ENCODE data around the gene B4GALNT4. TPM values are rescaled to one million over a fixed set of nuclear protein-coding genes. Genes with fewer than 3 reads are reported as not detected.
A peak's percentile ranks its signal among the peaks of the same experiment; 100 is the strongest.
"Not testable (repeated sequence)": the region's sequence is repeated elsewhere in the genome, so short reads cannot be mapped to it uniquely, and the experiment has no call there.

The B4GALNT4 gene, protein sequence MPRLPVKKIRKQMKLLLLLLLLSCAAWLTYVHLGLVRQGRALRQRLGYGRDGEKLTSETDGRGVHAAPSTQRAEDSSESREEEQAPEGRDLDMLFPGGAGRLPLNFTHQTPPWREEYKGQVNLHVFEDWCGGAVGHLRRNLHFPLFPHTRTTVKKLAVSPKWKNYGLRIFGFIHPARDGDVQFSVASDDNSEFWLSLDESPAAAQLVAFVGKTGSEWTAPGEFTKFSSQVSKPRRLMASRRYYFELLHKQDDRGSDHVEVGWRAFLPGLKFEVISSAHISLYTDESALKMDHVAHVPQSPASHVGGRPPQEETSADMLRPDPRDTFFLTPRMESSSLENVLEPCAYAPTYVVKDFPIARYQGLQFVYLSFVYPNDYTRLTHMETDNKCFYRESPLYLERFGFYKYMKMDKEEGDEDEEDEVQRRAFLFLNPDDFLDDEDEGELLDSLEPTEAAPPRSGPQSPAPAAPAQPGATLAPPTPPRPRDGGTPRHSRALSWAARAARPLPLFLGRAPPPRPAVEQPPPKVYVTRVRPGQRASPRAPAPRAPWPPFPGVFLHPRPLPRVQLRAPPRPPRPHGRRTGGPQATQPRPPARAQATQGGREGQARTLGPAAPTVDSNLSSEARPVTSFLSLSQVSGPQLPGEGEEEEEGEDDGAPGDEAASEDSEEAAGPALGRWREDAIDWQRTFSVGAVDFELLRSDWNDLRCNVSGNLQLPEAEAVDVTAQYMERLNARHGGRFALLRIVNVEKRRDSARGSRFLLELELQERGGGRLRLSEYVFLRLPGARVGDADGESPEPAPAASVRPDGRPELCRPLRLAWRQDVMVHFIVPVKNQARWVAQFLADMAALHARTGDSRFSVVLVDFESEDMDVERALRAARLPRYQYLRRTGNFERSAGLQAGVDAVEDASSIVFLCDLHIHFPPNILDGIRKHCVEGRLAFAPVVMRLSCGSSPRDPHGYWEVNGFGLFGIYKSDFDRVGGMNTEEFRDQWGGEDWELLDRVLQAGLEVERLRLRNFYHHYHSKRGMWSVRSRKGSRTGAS
- total RNA-seq (2014; rRNA removed; shearing (Covaris generic)) = 56.0 and 62.6 TPM in 2 replicates

DNA sequence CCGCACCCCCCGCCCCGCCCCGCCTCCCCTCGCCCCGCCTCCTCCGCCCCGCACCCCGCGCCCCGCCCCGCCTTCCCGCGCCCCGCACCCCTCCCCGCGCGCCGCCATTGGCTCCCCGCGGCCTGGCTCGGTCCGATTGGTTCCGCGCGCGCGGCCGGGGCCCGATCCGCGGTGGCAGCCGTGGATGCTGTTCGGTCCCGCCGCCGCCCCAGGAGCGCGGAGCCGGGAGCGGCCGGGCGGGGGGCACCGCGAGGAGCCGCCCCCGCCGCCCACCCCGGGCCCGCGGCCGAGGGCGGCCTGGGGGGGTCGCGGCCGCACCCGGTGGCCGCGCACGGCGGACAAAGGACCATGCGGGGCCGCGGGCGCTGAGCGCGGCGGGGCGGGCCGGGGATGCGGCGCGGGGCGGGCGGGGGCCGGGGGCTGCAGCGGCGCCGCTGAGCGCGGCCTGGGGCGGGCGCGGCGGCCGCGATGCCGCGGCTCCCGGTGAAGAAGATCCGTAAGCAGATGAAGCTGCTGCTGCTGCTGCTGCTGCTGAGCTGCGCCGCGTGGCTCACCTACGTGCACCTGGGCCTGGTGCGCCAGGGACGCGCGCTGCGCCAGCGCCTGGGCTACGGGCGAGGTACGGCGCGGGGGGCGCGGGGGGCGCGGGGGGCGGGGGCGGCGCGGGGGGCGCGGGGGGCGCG lies at the start of gene B4GALNT4:
TSS of gene B4GALNT4 (plus strand) at position 164 of the 683 bp plus-strand sequence. CDS start at position 469, 305 bp downstream.
- Histone ChIP-seq H3K4me3 (ENCODE audit: insufficient read depth, low read depth, low read length) (peak within 1 kb of the TSS; percentile 57), H3K27me3 (ENCODE audit: control insufficient read depth, insufficient read depth, low read length) (no peaks in the 10 kb centered on the region; the same call in 1 of the 2 replicates), H3K36me3 (replicated peaks; ENCODE audit: control insufficient read depth, insufficient read depth, low read length) (peaks cover 2% of the 10 kb centered on the region)
- DNase-seq = peak; percentile 96

- peak overlapping the region; percentile 61 for H3K4me3 ChIP-seq (ENCODE audit: insufficient read depth, low read depth, low read length)
- not testable (repeated sequence) for H3K27me3 ChIP-seq (ENCODE audit: control insufficient read depth, insufficient read depth, low read length); H3K36me3 ChIP-seq (replicated peaks; ENCODE audit: control insufficient read depth, insufficient read depth, low read length); DNase-seq
These were observed 49.4 kb upstream of the B4GALNT4 start for GRCh38 chr11:319888-320273.

DNA sequence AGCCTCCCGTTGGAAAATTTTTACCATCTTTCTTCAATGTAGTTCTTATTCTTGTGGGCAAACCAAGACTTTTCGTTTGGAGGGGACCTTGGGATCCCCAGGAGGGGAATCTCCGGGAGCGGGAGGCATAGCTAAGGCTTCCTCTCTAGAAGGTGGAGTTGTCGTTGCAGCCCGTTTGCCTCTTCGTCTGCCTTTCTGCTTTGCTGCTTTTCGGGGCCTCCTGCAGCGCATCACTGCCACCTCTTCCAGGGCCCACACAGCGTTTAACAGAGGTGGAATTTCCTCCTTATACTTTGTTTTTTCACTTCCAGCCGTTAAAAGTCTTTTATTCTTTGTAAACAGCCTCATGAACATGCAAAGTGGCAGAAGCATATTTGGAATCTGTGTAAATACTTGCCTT lies 45.1 kb upstream of the B4GALNT4 start:
- no peak overlapping the region for H3K4me3 ChIP-seq (ENCODE audit: insufficient read depth, low read depth, low read length)
- no peaks in the 10 kb centered on the region for H3K27me3 ChIP-seq (ENCODE audit: control insufficient read depth, insufficient read depth, low read length)
- H3K36me3 ChIP-seq (replicated peaks; ENCODE audit: control insufficient read depth, insufficient read depth, low read length) = no peaks in the 10 kb centered on the region; the same call in 1 of the 2 replicates
- DNase-seq = peak; percentile 51

DNA sequence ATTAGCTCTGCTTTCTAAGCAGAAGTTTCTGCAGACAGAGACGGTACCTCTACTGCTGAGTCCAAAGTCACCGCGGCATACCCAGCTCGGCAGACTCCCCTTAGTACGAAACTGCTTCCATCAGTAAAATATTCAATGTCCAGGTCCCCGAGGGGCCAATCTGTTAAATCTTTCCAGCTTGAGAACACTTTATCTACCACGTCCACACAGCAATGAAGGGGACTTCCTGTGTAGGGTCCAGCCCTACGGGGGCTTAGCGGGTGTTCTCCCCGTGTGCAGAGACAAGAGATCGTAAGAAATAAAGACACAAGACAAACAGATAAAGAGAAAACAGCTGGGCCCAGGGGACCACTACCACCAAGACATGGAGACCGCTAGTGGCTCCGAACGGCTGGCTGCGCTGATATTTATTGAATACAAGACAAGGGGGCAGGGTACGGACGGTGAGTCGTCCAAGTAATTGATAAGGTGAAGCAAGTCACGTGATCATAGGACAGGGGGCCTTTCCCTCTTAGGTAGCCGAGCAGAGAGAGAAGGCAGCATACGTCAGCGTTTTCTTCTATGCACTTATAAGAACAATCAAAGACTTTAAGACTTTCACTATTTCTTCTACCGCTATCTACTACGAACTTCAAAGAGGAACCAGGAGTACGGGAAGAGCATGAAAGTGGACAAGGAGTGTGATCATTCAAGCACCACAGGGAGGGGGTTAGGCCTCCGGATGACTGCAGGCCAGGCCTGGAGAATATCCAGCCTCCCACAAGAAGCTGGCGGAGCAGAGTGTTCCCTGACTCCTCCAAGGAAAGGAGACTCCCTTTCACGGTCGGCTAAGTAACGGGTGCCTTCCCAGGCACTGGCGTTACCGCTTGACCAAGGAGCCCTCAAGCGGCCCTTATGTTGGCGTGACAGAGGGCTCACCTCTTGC lies 44.4 kb upstream of the B4GALNT4 start:
- not testable (repeated sequence) for H3K36me3 ChIP-seq (replicated peaks; ENCODE audit: control insufficient read depth, insufficient read depth, low read length); H3K27me3 ChIP-seq (ENCODE audit: control insufficient read depth, insufficient read depth, low read length); DNase-seq; H3K4me3 ChIP-seq (ENCODE audit: insufficient read depth, low read depth, low read length)

DNA sequence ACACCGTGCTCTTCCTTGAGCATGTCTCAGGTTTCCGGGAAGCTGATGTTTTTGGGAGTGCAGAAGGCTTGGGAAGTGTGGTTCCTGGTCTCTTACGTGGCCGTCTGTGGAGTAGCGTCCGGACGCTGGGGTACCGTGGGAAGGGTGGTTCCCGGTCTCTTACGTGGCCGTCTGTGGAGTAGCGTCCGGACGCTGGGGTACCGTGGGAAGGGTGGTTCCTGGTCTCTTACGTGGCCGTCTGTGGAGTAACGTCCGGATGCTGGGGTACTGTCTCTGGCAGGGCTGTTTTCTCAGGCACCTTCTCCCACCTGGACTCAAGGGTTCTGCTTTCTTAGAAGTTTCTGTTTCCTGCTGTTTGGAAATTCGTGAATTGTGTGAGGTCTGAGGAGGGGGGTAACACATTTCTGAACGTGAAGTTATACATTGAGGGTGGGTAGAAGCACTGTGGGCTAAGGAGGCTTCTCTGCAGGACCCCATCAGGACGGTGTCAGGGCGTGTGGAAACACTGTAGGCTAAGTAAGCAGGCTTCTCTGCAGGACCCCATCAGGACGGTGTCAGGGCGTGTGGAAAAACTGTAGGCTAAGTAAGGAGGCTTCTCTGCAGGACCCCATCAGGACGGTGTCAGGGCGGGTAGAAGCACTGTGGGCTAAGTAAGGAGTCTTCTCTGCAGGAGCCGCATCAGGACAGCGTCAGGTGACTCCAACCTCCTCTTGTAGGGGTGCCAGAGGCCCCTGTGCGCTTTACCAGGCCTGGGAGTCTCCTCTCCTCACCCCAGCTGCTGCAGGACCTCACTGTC lies 43.3 kb upstream of the B4GALNT4 start:
- no peak for DNase-seq
- no peaks in the 10 kb centered on the region for H3K36me3 ChIP-seq (replicated peaks; ENCODE audit: control insufficient read depth, insufficient read depth, low read length)
- no peaks in the 10 kb centered on the region for H3K27me3 ChIP-seq (ENCODE audit: control insufficient read depth, insufficient read depth, low read length)
- no peak overlapping the region for H3K4me3 ChIP-seq (ENCODE audit: insufficient read depth, low read depth, low read length)

- H3K36me3 ChIP-seq (replicated peaks; ENCODE audit: control insufficient read depth, insufficient read depth, low read length) = no peaks in the 10 kb centered on the region
- no peaks in the 10 kb centered on the region for H3K27me3 ChIP-seq (ENCODE audit: control insufficient read depth, insufficient read depth, low read length)
- no peak overlapping the region for H3K4me3 ChIP-seq (ENCODE audit: insufficient read depth, low read depth, low read length)
- no peak for DNase-seq
These were observed 42.8 kb upstream of the B4GALNT4 start for GRCh38 chr11:326592-326841.

- peak; percentile 35 for DNase-seq
- no peaks in the 10 kb centered on the region for H3K36me3 ChIP-seq (replicated peaks; ENCODE audit: control insufficient read depth, insufficient read depth, low read length)
- no peaks in the 10 kb centered on the region for H3K27me3 ChIP-seq (ENCODE audit: control insufficient read depth, insufficient read depth, low read length)
- no peak overlapping the region for H3K4me3 ChIP-seq (ENCODE audit: insufficient read depth, low read depth, low read length)
These were observed 42.3 kb upstream of the B4GALNT4 start for GRCh38 chr11:326842-327580.

- H3K27me3 ChIP-seq (ENCODE audit: control insufficient read depth, insufficient read depth, low read length) = no peaks in the 10 kb centered on the region
- H3K36me3 ChIP-seq (replicated peaks; ENCODE audit: control insufficient read depth, insufficient read depth, low read length) = no peaks in the 10 kb centered on the region
- H3K4me3 ChIP-seq (ENCODE audit: insufficient read depth, low read depth, low read length) = no peak overlapping the region
- DNase-seq = no peak
These were observed 41.7 kb upstream of the B4GALNT4 start for GRCh38 chr11:327581-327923.

- Histone ChIP-seq H3K36me3 (replicated peaks; ENCODE audit: control insufficient read depth, insufficient read depth, low read length) (no peaks in the 10 kb centered on the region), H3K27me3 (ENCODE audit: control insufficient read depth, insufficient read depth, low read length) (no peaks in the 10 kb centered on the region), H3K4me3 (ENCODE audit: insufficient read depth, low read depth, low read length) (no peak overlapping the region)
- DNase-seq = peak; percentile 30
These were observed 41.3 kb upstream of the B4GALNT4 start for GRCh38 chr11:328012-328411.

GRCh38 chr11:328516-329100 lies 40.7 kb upstream of the B4GALNT4 start:
- H3K36me3 ChIP-seq (replicated peaks; ENCODE audit: control insufficient read depth, insufficient read depth, low read length); H3K27me3 ChIP-seq (ENCODE audit: control insufficient read depth, insufficient read depth, low read length); DNase-seq; H3K4me3 ChIP-seq (ENCODE audit: insufficient read depth, low read depth, low read length): not testable (repeated sequence)

DNA sequence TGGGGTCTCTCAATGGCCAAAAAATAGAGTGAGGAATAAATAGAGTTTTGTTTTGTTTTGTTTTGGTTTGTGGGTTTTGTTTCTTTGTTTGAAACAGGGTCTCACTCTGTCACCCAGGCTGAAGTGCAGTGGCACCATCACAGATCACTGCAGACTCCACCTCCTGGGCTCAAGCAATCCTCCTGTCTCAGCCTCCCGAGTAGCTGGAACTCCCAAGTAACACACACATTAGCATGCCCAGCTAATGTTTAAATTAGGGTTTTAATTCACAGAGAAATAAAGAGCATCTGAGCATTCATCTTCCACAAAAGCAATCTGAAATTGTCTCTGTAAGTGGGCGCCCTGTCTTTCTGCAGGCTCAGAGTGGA lies 39.4 kb upstream of the B4GALNT4 start:
- Histone ChIP-seq H3K36me3 (replicated peaks; ENCODE audit: control insufficient read depth, insufficient read depth, low read length) (no peaks in the 10 kb centered on the region), H3K4me3 (ENCODE audit: insufficient read depth, low read depth, low read length) (no peak overlapping the region), H3K27me3 (ENCODE audit: control insufficient read depth, insufficient read depth, low read length) (no peaks in the 10 kb centered on the region)
- DNase-seq = no peak

- DNase-seq = no peak
- Histone ChIP-seq H3K27me3 (ENCODE audit: control insufficient read depth, insufficient read depth, low read length) (no peaks in the 10 kb centered on the region), H3K4me3 (ENCODE audit: insufficient read depth, low read depth, low read length) (no peak overlapping the region), H3K36me3 (replicated peaks; ENCODE audit: control insufficient read depth, insufficient read depth, low read length) (no peaks in the 10 kb centered on the region)
These were observed 39.0 kb upstream of the B4GALNT4 start for GRCh38 chr11:330307-330693.
